HFF-Myc (cell line): ENCODE results near the gene CABLES1.

Experiments
- DNase-seq: peaks from one replicate; pipeline ENCODE4 v3.0.0-alpha.2; 2011; ENCODE audit warnings: low read depth; ENCODE audit errors: extremely low read depth
- H3K4me3 ChIP-seq: replicated peaks from 2 replicates; pipeline ENCODE4 v1.5.1; 2011; ENCODE audit warnings: low read depth, mild to moderate bottlenecking, control low read depth, low read length
- CTCF ChIP-seq: IDR thresholded peaks from 2 replicates; pipeline ENCODE4 v1.5.1; 2012; ENCODE audit warnings: mild to moderate bottlenecking, low read depth, low read length, control low read depth; ENCODE audit errors: missing control alignments

Gene CABLES1

DNA sequence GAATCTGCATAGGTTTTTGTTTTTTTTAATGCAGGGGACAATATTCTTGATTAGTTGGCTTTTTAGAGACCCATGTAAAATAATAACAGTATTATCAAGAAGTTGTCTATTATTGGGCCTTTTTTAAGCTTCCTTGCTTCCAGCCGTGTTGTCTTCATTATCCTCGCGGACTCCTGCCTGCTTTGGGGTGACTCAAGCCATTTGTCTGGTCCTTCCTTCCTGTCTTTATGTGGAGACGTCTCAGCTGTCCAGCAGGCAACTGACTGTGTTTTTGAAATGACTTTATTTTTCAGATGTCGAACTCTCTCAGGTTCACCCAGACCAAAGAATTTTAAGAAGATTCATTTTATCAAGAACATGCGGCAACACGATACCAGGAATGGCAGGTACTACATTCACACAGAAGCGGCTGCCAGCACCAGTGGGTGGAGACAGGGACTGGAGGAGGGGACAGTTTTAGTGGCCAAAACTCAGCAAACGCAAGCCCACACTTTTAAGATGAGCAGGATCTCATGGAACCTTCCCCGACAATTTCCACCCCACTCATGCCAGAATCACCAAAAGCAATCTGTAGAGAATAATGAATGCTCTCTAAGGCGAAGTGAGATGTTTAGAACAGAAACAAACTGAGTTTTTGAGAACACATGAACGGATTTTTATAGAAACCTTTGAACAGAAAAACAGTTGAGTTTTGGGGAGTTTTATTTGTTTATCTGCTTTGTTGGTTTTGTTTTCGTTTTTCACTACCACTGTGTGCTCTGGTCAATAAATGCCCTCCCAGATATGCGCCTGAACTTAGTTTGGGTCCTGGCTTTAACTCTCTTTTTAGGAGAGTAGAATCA lies 59.1 kb downstream of the CABLES1 start:
- TF ChIP-seq CTCF, result no peak
- DNase-seq, result no peak
- no peak overlapping the region for H3K4me3 ChIP-seq

- no peak for TF ChIP-seq CTCF
- DNase-seq, result no peak
Observed at GRCh38 chr18:23194997-23195957, 60.0 kb downstream of the CABLES1 start.

DNA sequence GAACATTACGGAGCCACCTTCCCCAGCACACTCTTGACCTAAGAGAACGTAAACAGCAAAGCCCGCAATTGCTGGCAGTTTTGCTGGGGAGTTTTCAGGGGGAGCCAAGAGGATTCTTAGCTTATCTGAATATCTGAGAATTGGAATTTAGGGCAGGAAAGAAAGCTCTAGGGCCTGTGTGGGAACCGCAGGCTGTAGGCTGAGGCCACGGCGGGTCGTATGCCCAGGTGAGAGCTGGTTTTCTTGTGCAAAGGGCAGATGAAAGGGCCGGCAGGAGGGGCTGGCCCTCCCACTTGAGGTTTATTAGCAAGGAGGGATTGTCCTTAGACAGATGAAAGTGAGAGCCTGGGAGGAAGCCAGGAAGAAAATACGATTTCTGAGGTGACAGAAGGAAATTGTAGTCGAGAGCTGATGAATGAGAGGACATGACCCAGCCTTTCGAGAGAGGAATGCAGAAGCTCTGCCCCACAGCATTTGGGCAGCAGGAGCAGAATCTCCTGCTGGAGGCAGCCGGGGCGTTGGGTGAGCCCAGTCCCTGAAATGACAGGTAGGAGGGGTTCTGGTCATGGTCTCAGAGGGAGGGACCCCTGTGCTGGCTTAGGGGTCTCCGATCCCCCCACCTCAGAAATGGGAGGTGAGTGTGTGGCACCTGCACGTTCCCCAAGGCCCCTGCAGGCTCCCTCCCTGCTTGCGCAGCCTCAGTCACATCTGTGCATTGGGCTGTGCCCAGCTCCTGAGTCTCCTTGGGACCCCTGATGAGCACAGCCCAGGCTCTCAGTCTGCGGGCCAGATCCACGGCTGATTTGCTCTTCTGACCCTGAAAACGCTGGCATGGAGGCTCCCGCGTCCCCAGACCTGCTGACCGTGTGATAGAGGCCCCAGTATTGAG lies 61.1 kb downstream of the CABLES1 start:
- no peak for TF ChIP-seq CTCF
- H3K4me3 ChIP-seq, result no peak overlapping the region
- DNase-seq, result no peak

More at GRCh38 chr18:23194997-23195957, 60.0 kb downstream of the CABLES1 start:
- H3K4me3 ChIP-seq, result no peak overlapping the region

DNA sequence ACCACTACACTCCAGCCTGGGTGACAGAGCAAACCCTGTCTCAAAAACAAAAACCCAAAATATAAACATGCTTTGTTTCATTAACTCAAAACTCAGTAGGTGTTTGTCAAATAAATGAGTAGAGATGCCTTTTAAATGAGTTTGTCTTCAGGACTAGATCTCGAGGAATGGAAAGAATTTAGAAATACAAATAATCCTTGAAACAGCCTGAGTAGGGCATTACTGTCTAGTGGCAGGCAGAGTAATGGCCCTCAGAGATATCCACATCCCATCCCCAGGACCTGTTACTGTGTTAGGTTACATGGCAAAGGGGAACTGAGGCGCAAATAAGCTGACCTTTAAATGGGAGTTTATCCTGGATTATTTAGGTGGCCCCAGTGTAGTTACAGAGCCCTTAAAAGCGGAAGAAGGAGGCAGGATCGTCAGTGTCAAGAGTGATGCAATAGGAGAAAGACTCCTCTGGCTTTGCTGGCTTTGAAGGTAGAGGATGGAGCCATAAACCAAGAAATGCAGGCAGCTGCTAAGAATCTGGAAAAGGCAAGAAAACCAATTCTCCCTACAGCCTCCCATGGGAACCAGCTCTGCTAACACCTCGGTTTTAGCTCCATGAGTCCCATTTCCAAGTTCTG lies 63.0 kb downstream of the CABLES1 start:
- TF ChIP-seq CTCF, result no peak
- DNase-seq, result no peak
- no peak overlapping the region for H3K4me3 ChIP-seq

- TF ChIP-seq CTCF, result no peak
- no peak overlapping the region for H3K4me3 ChIP-seq
- DNase-seq, result no peak
Observed at GRCh38 chr18:23200756-23201155, 65.5 kb downstream of the CABLES1 start.

- no peak for TF ChIP-seq CTCF
- DNase-seq, result no peak
- no peak overlapping the region for H3K4me3 ChIP-seq
Observed at GRCh38 chr18:23201741-23202140, 66.5 kb downstream of the CABLES1 start.
